PFSK-1 (cell line): ENCODE measurements around the gene RPLP2.

Experiments
- POLR2AphosphoS5 ChIP-seq: IDR thresholded peaks from 2 replicates; pipeline ENCODE4 v1.6.1; 2012; ENCODE audit warnings: low read depth, mild to moderate bottlenecking, control low read depth, low read length, moderate library complexity
- TAF1 ChIP-seq: IDR thresholded peaks from 2 replicates; pipeline ENCODE4 v1.6.1; 2012; ENCODE audit warnings: low read length, control low read depth, borderline replicate concordance; ENCODE audit not compliant: insufficient read depth

GRCh38 chr11:778976-779954, 30.5 kb upstream of the RPLP2 start:
- TF ChIP-seq POLR2AphosphoS5 (no peak), TAF1 (no peak)
